IPS-18a (cell line): ENCODE measurements around the gene HSP90AA1.
"Not testable (repeated sequence)": the region's sequence is repeated elsewhere in the genome, so short reads cannot be mapped to it uniquely, and the experiment has no call there.

Experiments
- H3K27ac ChIP-seq: one replicate; pipeline ENCODE4 v1.5.1; 2013; ENCODE audit warnings: low read length
- H3K27me3 ChIP-seq: one replicate; pipeline ENCODE4 v1.6.1; 2013; ENCODE audit warnings: mild to moderate bottlenecking, low read length; ENCODE audit not compliant: control insufficient read depth, insufficient read depth
- H3K36me3 ChIP-seq: one replicate; pipeline ENCODE4 v1.6.1; 2013; ENCODE audit warnings: low read depth, low read length; ENCODE audit not compliant: control insufficient read depth
- H3K4me1 ChIP-seq: one replicate; pipeline ENCODE4 v1.6.1; 2013; ENCODE audit warnings: low read depth, low read length; ENCODE audit not compliant: control insufficient read depth
- H3K4me3 ChIP-seq: one replicate; pipeline ENCODE4 v1.5.1; 2013; ENCODE audit warnings: low read length
- H3K9ac ChIP-seq: one replicate; pipeline ENCODE4 v1.6.1; 2013; ENCODE audit warnings: mild to moderate bottlenecking, low read length, moderate library complexity
- H3K9me3 ChIP-seq: one replicate; pipeline ENCODE4 v1.6.1; 2013; ENCODE audit warnings: low read depth, low read length; ENCODE audit not compliant: control insufficient read depth

Gene HSP90AA1

DNA sequence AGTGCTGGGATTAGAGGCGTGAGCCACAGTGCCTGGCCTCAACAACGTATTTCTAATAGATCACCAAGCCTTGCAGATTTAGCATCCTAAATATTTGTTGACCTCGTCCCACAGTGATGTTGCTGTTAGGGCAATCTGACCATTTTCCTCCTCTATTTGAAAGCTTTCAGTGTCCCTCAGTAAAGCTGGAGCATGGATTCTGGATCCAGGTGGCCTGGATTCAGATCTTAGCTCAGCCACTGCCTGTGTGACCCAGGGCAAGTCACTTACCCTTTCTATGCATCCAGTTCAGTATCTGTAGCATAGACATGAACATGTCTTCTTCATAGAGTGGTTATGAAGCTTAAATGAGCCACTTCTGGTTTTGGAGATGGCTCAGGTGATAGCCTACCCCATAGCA lies 3.9 kb upstream of the HSP90AA1 start:
- H3K27me3 ChIP-seq = no peaks in the 10 kb centered on the region
- no peak overlapping the region for H3K27ac ChIP-seq
- peaks cover 7% of the 10 kb centered on the region for H3K4me1 ChIP-seq
- no peak overlapping the region for H3K4me3 ChIP-seq
- H3K9ac ChIP-seq = no peak overlapping the region
- H3K36me3 ChIP-seq = peaks cover 1% of the 10 kb centered on the region
- H3K9me3 ChIP-seq = no peaks in the 10 kb centered on the region

DNA sequence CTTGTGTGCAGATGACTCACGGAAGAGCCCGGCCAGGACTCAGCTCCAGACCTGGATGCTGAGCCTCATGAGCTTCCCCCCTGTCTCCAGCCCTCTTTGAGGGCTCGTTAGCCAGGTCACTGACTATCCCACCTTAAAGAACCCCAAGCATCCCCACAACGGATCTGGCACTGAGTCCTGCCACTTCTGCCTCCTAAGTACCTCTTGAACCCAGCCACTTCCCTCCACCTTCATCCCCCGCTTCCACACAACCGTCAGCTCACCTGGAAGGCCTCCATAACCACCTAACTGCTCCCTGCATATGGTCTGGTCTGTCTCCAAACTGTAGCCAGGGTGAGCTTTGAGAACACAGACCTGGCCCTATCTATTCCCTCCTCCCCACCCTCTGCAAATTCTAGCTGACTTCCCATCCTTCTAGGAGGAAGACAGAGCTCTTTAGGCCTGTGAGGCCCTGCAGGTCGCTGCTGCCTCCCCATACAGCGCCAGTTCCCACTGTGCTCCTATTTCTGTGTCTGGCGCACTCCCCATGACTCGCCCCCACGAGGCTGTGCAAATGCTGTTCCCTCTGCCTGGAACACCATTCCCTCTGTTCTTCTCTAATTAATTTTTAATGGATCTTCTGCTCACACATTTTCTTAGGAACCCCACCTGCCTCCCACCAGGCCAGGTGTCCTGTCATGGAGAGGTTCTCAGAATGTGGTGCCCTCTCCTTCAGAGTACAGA lies 2.9 kb upstream of the HSP90AA1 start:
- Histone ChIP-seq H3K9me3 (no peaks in the 10 kb centered on the region), H3K9ac (no peak overlapping the region), H3K36me3 (peaks cover 11% of the 10 kb centered on the region), H3K4me1 (peaks cover 15% of the 10 kb centered on the region), H3K27me3 (no peaks in the 10 kb centered on the region), H3K27ac (no peak overlapping the region), H3K4me3 (no peak overlapping the region)

DNA sequence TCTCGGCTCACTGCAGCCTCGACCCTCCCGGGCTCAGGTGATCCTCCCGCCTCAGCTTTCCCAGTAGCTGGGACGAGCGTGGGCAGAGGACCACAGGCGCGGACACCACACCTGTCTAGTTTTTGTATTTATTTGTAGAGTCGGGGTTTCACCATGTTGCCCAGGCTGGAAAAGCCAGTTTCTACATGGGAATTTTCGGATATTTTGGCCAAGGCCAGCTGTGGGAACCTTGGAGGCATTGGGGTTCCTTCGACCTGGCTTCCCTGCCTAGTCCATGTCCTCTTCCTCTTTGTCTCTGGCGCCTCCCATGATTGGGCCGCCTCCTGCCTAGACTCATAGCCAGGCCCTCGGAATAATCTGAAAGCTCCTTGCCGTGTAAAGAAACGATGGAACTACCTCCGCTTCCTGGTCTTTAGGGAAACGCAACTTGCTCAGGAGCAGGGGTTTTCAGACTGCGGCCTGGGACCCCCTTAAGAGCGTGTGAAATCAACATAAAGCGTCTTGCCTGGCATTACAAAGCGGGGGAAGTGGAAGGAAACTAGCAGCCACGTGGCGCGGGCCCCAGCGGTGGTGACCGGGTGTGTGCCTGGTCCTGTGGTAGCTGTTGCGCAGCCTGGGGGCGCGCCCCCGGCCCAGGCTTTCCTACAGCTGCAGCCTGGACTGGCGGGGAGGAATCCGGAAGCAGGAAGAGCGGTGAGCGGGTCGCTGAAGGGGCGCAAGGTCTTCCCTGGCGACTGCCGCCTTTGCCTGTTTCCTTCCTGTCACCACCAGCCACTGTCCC lies 1.4 kb upstream of the HSP90AA1 start:
- Histone ChIP-seq H3K4me3 (peak overlapping the region; percentile 75), H3K4me1 (peaks cover 15% of the 10 kb centered on the region), H3K36me3 (peaks cover 26% of the 10 kb centered on the region), H3K9me3 (no peaks in the 10 kb centered on the region), H3K27me3 (no peaks in the 10 kb centered on the region), H3K9ac (peak overlapping the region; percentile 92), H3K27ac (no peak overlapping the region)

DNA sequence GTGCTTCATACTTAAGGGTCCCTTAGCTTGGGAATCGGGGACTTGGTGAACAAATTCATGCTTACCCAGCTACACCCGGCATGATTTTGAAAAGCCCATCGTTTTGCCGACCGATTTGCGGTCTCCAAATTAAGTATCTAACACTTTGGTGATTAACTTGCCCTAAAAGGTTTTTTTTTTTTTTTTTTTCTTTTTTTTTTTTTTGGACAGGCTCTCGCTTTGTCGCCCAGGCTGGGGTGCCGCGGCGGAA lies 843 bp upstream of the HSP90AA1 start:
- peak overlapping the region; percentile 83 for H3K27ac ChIP-seq
- H3K4me3 ChIP-seq = peak overlapping the region; percentile 75
- peak overlapping the region; percentile 92 for H3K9ac ChIP-seq
- peaks cover 32% of the 10 kb centered on the region for H3K36me3 ChIP-seq
- no peaks in the 10 kb centered on the region for H3K9me3 ChIP-seq
- H3K27me3 ChIP-seq = no peaks in the 10 kb centered on the region
- H3K4me1 ChIP-seq = peaks cover 15% of the 10 kb centered on the region

DNA sequence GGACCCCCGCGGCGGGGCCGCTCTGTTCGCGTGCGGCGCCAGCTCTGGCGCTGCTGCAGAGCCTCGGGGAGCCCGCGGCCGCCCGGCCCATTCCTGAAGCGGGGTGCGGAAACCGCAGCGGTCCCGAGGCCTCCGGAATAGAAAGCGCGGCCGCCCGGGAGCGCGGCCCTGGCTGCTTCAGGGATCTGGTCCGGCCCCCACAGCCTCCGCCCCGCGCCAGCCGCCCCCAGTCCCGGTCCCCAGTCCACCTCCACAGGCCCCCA lies 204 bp downstream of the HSP90AA1 start:
- Histone ChIP-seq H3K27me3 (no peaks in the 10 kb centered on the region), H3K4me3 (peak overlapping the region; percentile 93), H3K27ac (no peak overlapping the region), H3K36me3 (peaks cover 42% of the 10 kb centered on the region), H3K9ac (peak overlapping the region; percentile 97), H3K4me1 (peaks cover 15% of the 10 kb centered on the region), H3K9me3 (no peaks in the 10 kb centered on the region)

DNA sequence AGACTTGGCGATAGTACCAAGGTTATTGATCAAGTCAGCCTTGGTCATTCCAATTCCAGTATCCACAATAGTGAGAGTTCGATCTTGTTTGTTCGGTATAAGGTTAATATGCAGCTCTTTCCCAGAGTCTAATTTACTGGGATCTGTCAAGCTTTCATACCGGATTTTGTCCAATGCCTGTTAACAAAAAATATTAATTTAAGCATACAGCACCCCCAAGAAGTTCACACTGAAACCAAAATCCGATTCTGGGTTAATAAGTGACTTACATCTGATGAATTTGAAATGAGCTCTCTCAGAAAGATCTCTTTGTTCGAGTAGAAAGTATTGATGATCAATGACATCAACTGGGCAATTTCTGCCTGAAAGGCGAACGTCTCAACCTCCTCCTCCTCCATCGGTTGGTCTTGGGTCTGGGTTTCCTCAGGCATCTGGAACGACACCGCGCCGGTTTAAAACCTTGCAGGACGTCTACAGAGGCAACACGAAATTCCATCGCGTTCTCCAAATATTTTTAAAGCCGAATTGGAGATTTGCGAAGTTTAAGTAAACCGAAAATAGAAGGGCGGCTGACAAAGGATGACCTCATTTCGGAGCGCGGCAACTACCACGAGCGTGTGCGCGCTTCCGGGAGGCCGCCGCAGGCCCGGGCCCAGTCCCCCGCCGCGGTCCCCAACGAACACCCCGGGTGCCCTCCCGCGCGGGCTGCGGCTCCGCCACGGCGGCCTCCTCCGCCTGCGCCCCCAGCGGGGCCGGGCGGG lies 716 bp downstream of the HSP90AA1 start:
- peak overlapping the region; percentile 97 for H3K9ac ChIP-seq
- H3K36me3 ChIP-seq = peaks cover 47% of the 10 kb centered on the region
- H3K4me3 ChIP-seq = peak overlapping the region; percentile 93
- peak overlapping the region; percentile 73 for H3K27ac ChIP-seq
- H3K9me3 ChIP-seq = no peaks in the 10 kb centered on the region
- no peaks in the 10 kb centered on the region for H3K27me3 ChIP-seq
- peaks cover 15% of the 10 kb centered on the region for H3K4me1 ChIP-seq

DNA sequence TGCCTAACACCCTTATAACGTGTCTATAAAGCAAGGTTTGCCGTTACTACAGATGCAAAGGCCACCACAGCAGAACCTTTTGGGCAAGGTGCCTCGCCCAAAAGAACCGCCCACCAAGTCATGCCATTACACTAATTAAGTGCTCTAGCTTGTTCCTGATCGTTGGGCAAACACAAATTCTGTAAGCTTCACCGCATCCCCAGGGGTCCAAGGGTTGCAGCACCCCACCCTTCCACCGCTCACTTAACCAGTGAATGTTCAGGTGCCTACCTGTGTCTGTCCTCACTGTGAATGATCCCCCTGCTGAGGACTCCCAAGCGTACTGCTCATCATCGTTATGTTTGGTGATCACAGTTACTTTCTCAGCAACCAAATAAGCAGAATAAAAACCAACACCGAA lies 1.4 kb downstream of the HSP90AA1 start:
- Histone ChIP-seq H3K27ac (no peak overlapping the region), H3K9ac (peak overlapping the region; percentile 97), H3K27me3 (no peaks in the 10 kb centered on the region), H3K4me1 (peaks cover 15% of the 10 kb centered on the region), H3K36me3 (peaks cover 54% of the 10 kb centered on the region), H3K9me3 (no peaks in the 10 kb centered on the region), H3K4me3 (peak overlapping the region; percentile 93)

DNA sequence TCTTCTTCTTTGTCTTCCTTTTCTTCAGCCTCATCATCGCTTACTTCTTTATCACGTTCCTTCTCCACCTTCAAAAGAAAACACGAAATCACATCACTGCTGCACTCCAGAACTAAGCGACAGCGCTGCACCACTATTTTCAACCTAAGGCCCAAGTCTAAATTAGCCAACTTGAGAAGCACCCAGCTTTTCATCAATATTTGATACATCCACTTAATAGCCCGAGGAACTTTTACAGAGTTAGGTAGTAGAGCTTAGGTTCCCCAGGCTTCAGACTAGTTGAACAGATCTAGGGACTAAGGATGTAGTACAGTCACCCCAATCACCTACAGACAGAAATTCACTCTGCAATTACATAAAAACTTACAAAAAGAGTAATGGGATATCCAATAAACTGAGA lies 1.9 kb downstream of the HSP90AA1 start:
- Histone ChIP-seq H3K9me3 (no peaks in the 10 kb centered on the region), H3K27me3 (no peaks in the 10 kb centered on the region), H3K9ac (no peak overlapping the region), H3K4me1 (peaks cover 15% of the 10 kb centered on the region), H3K27ac (no peak overlapping the region), H3K36me3 (peaks cover 59% of the 10 kb centered on the region), H3K4me3 (peak overlapping the region; percentile 93)

DNA sequence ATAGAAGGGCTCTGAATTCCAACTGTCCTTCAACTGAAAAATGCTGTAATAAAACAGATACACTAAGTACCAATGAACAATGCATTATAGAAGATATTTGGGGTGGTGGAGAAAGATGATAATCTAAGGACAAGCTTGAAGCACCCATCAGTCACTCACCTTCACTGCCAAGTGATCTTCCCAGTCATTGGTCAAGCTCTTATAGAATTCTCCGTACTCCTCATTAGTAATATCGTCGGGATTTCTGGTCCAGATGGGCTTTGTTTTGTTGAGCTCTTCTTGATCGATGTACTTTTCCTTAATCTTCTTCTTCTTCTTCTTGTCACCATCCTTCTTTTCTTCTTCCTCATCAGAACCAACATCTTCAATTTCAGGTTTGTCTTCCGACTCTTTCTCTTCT lies 2.3 kb downstream of the HSP90AA1 start:
- H3K4me1 ChIP-seq = peaks cover 15% of the 10 kb centered on the region
- not testable (repeated sequence) for H3K27ac ChIP-seq, H3K9ac ChIP-seq, H3K4me3 ChIP-seq, H3K9me3 ChIP-seq, H3K27me3 ChIP-seq
- H3K36me3 ChIP-seq = peaks cover 63% of the 10 kb centered on the region

DNA sequence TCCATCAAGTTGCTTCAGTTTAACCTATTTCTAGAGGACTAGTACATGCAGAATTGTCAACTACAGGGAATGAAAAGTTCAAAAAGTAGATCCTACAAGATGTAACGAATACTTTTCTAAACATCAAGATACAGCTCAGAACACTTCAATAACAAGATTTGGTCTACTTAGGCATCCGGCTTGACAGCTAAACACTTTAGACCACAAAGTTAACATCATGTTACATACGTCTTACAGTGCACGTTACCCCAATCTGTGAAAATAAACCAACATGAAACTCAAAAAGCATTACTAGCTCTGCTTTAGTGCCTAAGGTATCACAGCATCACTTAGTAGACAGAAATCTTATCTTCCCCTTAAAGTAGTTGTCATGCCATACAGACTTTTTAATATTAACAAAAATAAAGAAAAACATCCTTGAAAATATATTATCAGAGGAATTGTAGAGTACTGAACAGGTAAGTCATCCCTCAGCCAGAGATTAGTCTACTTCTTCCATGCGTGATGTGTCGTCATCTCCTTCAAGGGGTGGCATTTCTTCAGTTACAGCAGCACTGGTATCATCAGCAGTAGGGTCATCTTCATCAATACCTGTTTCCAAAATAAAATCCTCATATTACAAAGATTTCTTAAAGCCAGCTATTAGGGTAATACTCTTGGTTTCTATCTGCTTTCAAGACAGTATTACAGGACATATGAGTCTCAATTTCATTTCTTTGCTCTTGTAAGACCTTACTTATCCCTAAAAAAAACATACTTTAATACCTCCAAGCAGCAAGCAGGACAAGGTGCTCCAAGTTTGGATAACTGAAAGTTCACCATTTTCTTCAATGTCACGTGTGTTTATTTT lies 5.4 kb downstream of the HSP90AA1 start:
- Histone ChIP-seq H3K4me1 (peaks cover 9% of the 10 kb centered on the region), H3K9me3 (no peaks in the 10 kb centered on the region), H3K4me3 (no peak overlapping the region), H3K27me3 (no peaks in the 10 kb centered on the region), H3K27ac (no peak overlapping the region), H3K9ac (no peak overlapping the region), H3K36me3 (peaks cover 69% of the 10 kb centered on the region)
